GM23248 (cell line): ENCODE results near the gene CLN3.

ENCODE experiments used
- EZH2 ChIP-seq: fragments of 200-600 bp; sonication (generic); IDR thresholded peaks from 2 replicates; pipeline ENCODE4 v1.6.1; 2018; ENCODE audit warnings: antibody characterized with exemption, mild to moderate bottlenecking; ENCODE audit not compliant: insufficient read depth, poor library complexity, severe bottlenecking
- EZH2phosphoT487 ChIP-seq: fragments of 200-600 bp; sonication (generic); IDR thresholded peaks from 2 replicates; pipeline ENCODE4 v1.6.1; 2018; ENCODE audit warnings: antibody characterized with exemption, moderate library complexity, mild to moderate bottlenecking, low read depth; ENCODE audit not compliant: insufficient read depth

DNA sequence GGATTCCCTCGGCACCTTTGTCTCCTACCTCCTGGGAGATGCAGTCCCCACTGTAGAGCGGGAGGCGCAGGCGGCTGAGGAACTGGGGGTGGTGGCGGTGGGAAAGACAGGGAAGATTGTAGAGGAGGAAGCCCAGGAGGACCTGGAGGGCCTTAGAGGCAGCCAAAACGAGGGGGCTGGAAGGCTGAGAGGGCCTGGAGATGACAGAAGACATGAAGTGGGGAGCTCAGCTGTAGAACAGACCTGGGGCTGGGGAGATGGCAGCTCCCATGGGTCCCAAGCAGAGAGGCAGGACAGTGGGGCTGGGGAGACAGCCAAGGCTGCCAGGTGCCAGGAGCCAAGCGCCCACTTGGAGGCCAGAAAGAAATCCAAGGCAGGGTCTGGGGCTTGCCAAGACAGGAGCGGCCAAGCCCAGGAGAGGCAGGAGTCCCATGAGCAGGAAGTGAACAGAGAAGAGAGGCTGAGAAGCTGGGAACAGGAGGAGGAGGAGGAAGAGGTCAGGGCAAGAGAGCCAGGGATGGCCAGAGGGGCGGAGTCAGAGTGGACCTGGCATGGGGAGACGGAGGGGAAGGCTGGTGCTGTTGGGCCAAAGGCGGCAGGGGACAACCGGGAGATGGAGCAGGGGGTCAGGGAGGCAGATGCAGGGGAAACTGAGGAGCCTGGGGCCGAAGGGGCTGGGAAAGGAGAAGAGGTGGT is 3.4 kb upstream of the CLN3 start:
- TF ChIP-seq EZH2phosphoT487, result no peak
- no peak for TF ChIP-seq EZH2
